Loucy (cell line): ENCODE measurements around the gene FAM229B.

Experiments used
- H2AFZ ChIP-seq: fragments of 200-600 bp; sonication (generic); 2 replicates; pipeline ENCODE4 v1.6.0; 2016; ENCODE audit warnings: antibody characterized with exemption, mild to moderate bottlenecking, low read length, moderate library complexity
- H3F3A ChIP-seq: fragments of 200-600 bp; 2 replicates; pipeline ENCODE4 v1.6.0; 2016; ENCODE audit warnings: antibody characterized with exemption, low read depth, mild to moderate bottlenecking
- H3K27me3 ChIP-seq: fragments of 200-600 bp; sonication (generic); 2 replicates; pipeline ENCODE4 v1.6.1; 2014; ENCODE audit warnings: low read length, mild to moderate bottlenecking; ENCODE audit not compliant: insufficient read depth, poor library complexity, severe bottlenecking
- H3K36me3 ChIP-seq: fragments of 200-600 bp; sonication (generic); 2 replicates; pipeline ENCODE4 v1.6.1; 2016; ENCODE audit warnings: low read length; ENCODE audit not compliant: insufficient read depth
- H3K4me1 ChIP-seq: fragments of 200-600 bp; sonication (generic); 2 replicates; pipeline ENCODE4 v1.5.1; 2014; ENCODE audit warnings: low read length, mild to moderate bottlenecking; ENCODE audit not compliant: insufficient read depth, poor library complexity, severe bottlenecking
- H3K4me2 ChIP-seq: fragments of 200-600 bp; sonication (generic); 2 replicates; pipeline ENCODE4 v1.6.0; 2014; ENCODE audit warnings: antibody characterized with exemption, low read length, low read depth, mild to moderate bottlenecking; ENCODE audit not compliant: poor library complexity, severe bottlenecking
- H3K4me3 ChIP-seq: fragments of 200-600 bp; sonication (generic); 2 replicates; pipeline ENCODE4 v1.5.1; 2014; ENCODE audit warnings: low read length, mild to moderate bottlenecking, mixed read lengths; ENCODE audit not compliant: poor library complexity, severe bottlenecking
- H3K79me2 ChIP-seq: fragments of 200-600 bp; sonication (generic); 2 replicates; pipeline ENCODE4 v1.6.1; 2014; ENCODE audit warnings: low read length; ENCODE audit not compliant: insufficient read depth
- H3K9ac ChIP-seq: fragments of 200-600 bp; sonication (generic); 2 replicates; pipeline ENCODE4 v1.6.0; 2014; ENCODE audit warnings: mild to moderate bottlenecking, low read depth, low read length, moderate library complexity; ENCODE audit not compliant: poor library complexity, severe bottlenecking
- H3K9me2 ChIP-seq: fragments of 200-600 bp; sonication (generic); replicated peaks from 2 replicates; pipeline ENCODE4 v1.6.1; 2016; ENCODE audit warnings: low read depth, low read length, mixed read lengths
- H3K9me3 ChIP-seq: fragments of 200-600 bp; sonication (generic); 2 replicates; pipeline ENCODE4 v1.6.1; 2014; ENCODE audit warnings: mild to moderate bottlenecking, antibody characterized with exemption, low read length, low read depth; ENCODE audit not compliant: insufficient read depth
- H4K20me1 ChIP-seq: fragments of 200-600 bp; sonication (generic); 2 replicates; pipeline ENCODE4 v1.6.0; 2014; ENCODE audit warnings: antibody characterized with exemption, low read length, mild to moderate bottlenecking; ENCODE audit not compliant: insufficient read depth, poor library complexity, severe bottlenecking
- EZH2phosphoT487 ChIP-seq: fragments of 200-600 bp; IDR thresholded peaks from 2 replicates; pipeline ENCODE4 v1.6.1; 2018; ENCODE audit warnings: antibody characterized with exemption, mild to moderate bottlenecking, moderate library complexity, borderline replicate concordance
- TF ChIP-seq, protein P1 (sequence below): fragments of 200-600 bp; sonication (generic); conservative IDR thresholded peaks from 2 replicates; pipeline ENCODE4 v1.5.1; 2014; ENCODE audit warnings: mild to moderate bottlenecking, antibody characterized with exemption, low read length

Gene FAM229B

DNA sequence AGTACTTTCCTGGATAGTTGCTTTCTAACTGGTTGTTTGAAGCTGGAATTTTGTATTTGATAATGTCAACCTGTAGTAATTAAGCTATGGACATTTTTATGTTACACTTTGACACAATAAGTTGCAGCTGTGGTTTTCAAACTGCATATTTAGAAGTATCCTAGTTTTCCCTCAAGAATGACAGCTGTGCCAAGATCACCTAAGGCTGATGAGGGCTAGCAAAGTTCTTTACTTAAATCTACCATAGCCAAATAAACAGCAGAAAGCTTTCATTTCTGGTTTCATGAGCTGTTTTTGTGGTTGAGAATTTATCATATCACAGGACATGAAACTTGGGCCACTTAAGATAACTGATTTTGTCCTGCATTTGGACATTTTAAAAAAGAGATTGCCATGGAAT is 30.6 kb downstream of the FAM229B start:
- no peak overlapping the region for H3K4me2 ChIP-seq
- H3K79me2 ChIP-seq, result no peaks in the 10 kb centered on the region
- H3K9me3 ChIP-seq, result no peaks in the 10 kb centered on the region
- H2AFZ ChIP-seq, result no peak overlapping the region
- no peaks in the 10 kb centered on the region for H3K36me3 ChIP-seq
- peaks cover 6% of the 10 kb centered on the region for H3K4me1 ChIP-seq
- H3K9me2 ChIP-seq, result no peaks in the 10 kb centered on the region
- no peak overlapping the region for H3K4me3 ChIP-seq
- H3K9ac ChIP-seq, result no peak overlapping the region
- TF ChIP-seq, protein P1, sequence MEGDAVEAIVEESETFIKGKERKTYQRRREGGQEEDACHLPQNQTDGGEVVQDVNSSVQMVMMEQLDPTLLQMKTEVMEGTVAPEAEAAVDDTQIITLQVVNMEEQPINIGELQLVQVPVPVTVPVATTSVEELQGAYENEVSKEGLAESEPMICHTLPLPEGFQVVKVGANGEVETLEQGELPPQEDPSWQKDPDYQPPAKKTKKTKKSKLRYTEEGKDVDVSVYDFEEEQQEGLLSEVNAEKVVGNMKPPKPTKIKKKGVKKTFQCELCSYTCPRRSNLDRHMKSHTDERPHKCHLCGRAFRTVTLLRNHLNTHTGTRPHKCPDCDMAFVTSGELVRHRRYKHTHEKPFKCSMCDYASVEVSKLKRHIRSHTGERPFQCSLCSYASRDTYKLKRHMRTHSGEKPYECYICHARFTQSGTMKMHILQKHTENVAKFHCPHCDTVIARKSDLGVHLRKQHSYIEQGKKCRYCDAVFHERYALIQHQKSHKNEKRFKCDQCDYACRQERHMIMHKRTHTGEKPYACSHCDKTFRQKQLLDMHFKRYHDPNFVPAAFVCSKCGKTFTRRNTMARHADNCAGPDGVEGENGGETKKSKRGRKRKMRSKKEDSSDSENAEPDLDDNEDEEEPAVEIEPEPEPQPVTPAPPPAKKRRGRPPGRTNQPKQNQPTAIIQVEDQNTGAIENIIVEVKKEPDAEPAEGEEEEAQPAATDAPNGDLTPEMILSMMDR, result no peak
- TF ChIP-seq EZH2phosphoT487, result no peak
- no peaks in the 10 kb centered on the region for H3K27me3 ChIP-seq
- H3F3A ChIP-seq, result no peaks in the 10 kb centered on the region
- H4K20me1 ChIP-seq, result no peaks in the 10 kb centered on the region

DNA sequence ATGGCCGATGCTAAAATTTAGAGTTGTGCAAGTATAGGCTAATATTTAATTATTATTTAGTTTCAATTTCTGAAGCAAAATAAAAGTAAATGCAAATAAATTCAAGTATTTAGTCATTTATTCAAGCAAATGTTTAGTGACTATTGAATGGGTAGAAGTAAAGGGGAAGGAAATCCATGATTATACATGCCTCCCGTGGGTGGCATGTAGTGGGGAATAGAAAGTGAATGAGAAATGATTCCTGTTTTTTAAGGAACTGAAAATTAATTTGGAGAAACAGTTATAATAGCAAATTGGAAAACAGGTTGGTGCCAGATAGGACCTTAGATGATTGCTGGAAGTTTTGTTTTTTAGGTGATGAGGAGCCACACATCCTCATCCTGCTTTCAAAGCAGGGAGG is 35.4 kb downstream of the FAM229B start:
- Histone ChIP-seq H4K20me1 (no peaks in the 10 kb centered on the region), H3K79me2 (no peaks in the 10 kb centered on the region), H3K9me3 (no peaks in the 10 kb centered on the region), H2AFZ (no peak overlapping the region; the same call in 1 of the 2 replicates), H3K9ac (no peak overlapping the region), H3K9me2 (no peaks in the 10 kb centered on the region), H3K4me2 (no peak overlapping the region), H3K36me3 (no peaks in the 10 kb centered on the region), H3K4me1 (peaks cover 4% of the 10 kb centered on the region), H3F3A (no peaks in the 10 kb centered on the region), H3K4me3 (no peak overlapping the region), H3K27me3 (no peaks in the 10 kb centered on the region)
- TF ChIP-seq, protein P1, result no peak
- no peak for TF ChIP-seq EZH2phosphoT487

DNA sequence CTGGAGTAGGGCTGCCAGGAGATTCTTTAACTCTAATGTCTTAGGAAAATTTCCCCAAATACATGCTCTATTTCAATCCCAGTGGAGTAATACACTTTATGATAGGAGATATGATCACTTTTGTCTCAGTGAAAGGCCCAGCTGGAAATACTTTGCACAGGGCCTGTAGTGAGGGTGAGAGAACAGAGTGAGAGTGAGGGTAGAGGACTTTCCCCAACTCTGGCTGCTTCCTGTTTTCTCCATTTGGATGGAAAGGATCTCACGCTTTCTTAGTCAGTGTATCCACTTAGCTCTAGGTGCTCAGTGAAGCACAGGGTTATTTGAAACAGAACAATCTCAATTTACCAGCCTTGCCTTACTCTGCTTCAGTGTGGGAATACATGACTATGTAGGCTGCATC is 36.6 kb downstream of the FAM229B start:
- TF ChIP-seq, protein P1, result no peak
- no peak overlapping the region for H2AFZ ChIP-seq

More for the DNA sequence above, 36.6 kb downstream of the FAM229B start:
- H3K4me1 ChIP-seq, result no peaks in the 10 kb centered on the region
- no peaks in the 10 kb centered on the region for H3K79me2 ChIP-seq
- no peaks in the 10 kb centered on the region for H3K9me3 ChIP-seq
- no peak overlapping the region for H3K4me2 ChIP-seq
- H3K36me3 ChIP-seq, result no peaks in the 10 kb centered on the region
- H3K9me2 ChIP-seq, result no peaks in the 10 kb centered on the region
- H3K27me3 ChIP-seq, result no peaks in the 10 kb centered on the region
- no peak overlapping the region for H3K4me3 ChIP-seq
- H3F3A ChIP-seq, result no peaks in the 10 kb centered on the region
- H4K20me1 ChIP-seq, result no peaks in the 10 kb centered on the region
- H3K9ac ChIP-seq, result no peak overlapping the region
